CD4-positive, alpha-beta T cell treated with Interleukin-4 for 4 hours (primary cell): Measurements from ENCODE around the gene PLEKHG1.

ENCODE experiments used
- DNase-seq: peaks from one replicate; pipeline ENCODE4 v3.0.0-alpha.2; 2020

The PLEKHG1 gene

GRCh38 chr6:150599199-150600009 lies at the start of gene PLEKHG1:
PLEKHG1 (plus strand) TSS chr6:150599885; CDS start chr6:150733682, 133,797 bp downstream.
- peak; percentile 43 for DNase-seq

GRCh38 chr6:150550244-150550643 lies 49.4 kb upstream of the PLEKHG1 start:
- no peak for DNase-seq

- DNase-seq, result no peak
Observed at GRCh38 chr6:150557043-150557599, 42.6 kb upstream of the PLEKHG1 start.

GRCh38 chr6:150560004-150560883 lies 39.4 kb upstream of the PLEKHG1 start:
- DNase-seq, result no peak

- no peak for DNase-seq
Observed at GRCh38 chr6:150560884-150561219, 38.8 kb upstream of the PLEKHG1 start.

GRCh38 chr6:150565945-150566344 lies 33.7 kb upstream of the PLEKHG1 start:
- DNase-seq, result no peak

GRCh38 chr6:150566486-150566885 lies 33.2 kb upstream of the PLEKHG1 start:
- DNase-seq, result no peak

GRCh38 chr6:150567380-150567779 lies 32.3 kb upstream of the PLEKHG1 start:
- DNase-seq, result no peak

GRCh38 chr6:150567823-150568383 lies 31.8 kb upstream of the PLEKHG1 start:
- no peak for DNase-seq

- DNase-seq, result no peak
Observed at GRCh38 chr6:150568560-150568959, 31.1 kb upstream of the PLEKHG1 start.

GRCh38 chr6:150569161-150569560 lies 30.5 kb upstream of the PLEKHG1 start:
- DNase-seq, result no peak

GRCh38 chr6:150573041-150573681 lies 26.5 kb upstream of the PLEKHG1 start:
- no peak for DNase-seq

GRCh38 chr6:150575836-150576235 lies 23.8 kb upstream of the PLEKHG1 start:
- DNase-seq, result no peak

GRCh38 chr6:150576651-150577226 lies 22.9 kb upstream of the PLEKHG1 start:
- no peak for DNase-seq

GRCh38 chr6:150579611-150580010 lies 20.1 kb upstream of the PLEKHG1 start:
- DNase-seq, result no peak

- no peak for DNase-seq
Observed at GRCh38 chr6:150580489-150580888, 19.2 kb upstream of the PLEKHG1 start.

GRCh38 chr6:150584065-150584464 lies 15.6 kb upstream of the PLEKHG1 start:
- no peak for DNase-seq

- DNase-seq, result no peak
Observed at GRCh38 chr6:150584596-150584995, 15.1 kb upstream of the PLEKHG1 start.

- no peak for DNase-seq
Observed at GRCh38 chr6:150586850-150587359, 12.8 kb upstream of the PLEKHG1 start.

- DNase-seq, result no peak
Observed at GRCh38 chr6:150587637-150588036, 12.0 kb upstream of the PLEKHG1 start.

GRCh38 chr6:150588888-150589499 lies 10.7 kb upstream of the PLEKHG1 start:
- DNase-seq, result no peak

GRCh38 chr6:150589852-150590251 lies 9.8 kb upstream of the PLEKHG1 start:
- DNase-seq, result no peak
